HCT116 (cell line): Measurements from ENCODE around the gene POR. TPM values are rescaled to one million over a fixed set of nuclear protein-coding genes. Genes with fewer than 3 reads are reported as not detected.

Experiments
- ATAC-seq: fragments of 200-7000 bp; cut with Tn5 transposase; 2 replicates; pipeline ENCODE4 v1.9.1; 2020; ENCODE audit warnings: mild to moderate bottlenecking, moderate library complexity
- BruUV-seq: library from RNA; stranded (reverse); fragments of 400-500 nt; replicated peaks from 2 replicates; lab custom pipeline; 2021; lab: Mats Ljungman, UMichigan
- CTCF ChIA-PET: fragments of 300-600 bp; sonication (Branson Sonifier 250); formaldehyde crosslinking; loops from one replicate; lab custom pipeline; 2021; ENCODE audit warnings: antibody characterized with exemption; lab: Charles Lee
- POLR2A ChIA-PET: fragments of 300-600, 350-600 bp; sonication (Branson Sonifier 250); formaldehyde crosslinking; loops from one replicate; lab custom pipeline; 2021; ENCODE audit warnings: antibody characterized with exemption; lab: Charles Lee
- RAD21 ChIA-PET, 2 experiments: fragments of 300-600 bp; sonication (Branson Sonifier 250); formaldehyde crosslinking; loops; one replicate each; lab custom pipeline; 2023; ENCODE audit warnings: low total read pairs in 2 of 2; ENCODE audit not compliant: uncharacterized antibody in 2 of 2, unreplicated experiment in 2 of 2, low non-redundant PET in 1 of 2; lab: Charles Lee
- DNase-seq: peaks from one replicate; pipeline ENCODE4 v3.0.0-alpha.2; 2010; ENCODE audit warnings: low read depth, low spot score
- H2AFZ ChIP-seq: fragments of 200-600 bp; shearing (Covaris generic), sonication (generic); 2 replicates; pipeline ENCODE4 v1.6.1; 2017; ENCODE audit warnings: low read depth, mixed run types, mixed read lengths, antibody characterized with exemption, low read length; ENCODE audit not compliant: poor library complexity, severe bottlenecking
- H3K27ac ChIP-seq: 2 replicates; pipeline ENCODE4 v1.5.1; 2012; ENCODE audit warnings: low read depth, low read length
- H3K27me3 ChIP-seq: fragments of 200-600 bp; sonication (generic); 2 replicates; pipeline ENCODE4 v1.6.1; 2016; ENCODE audit warnings: mixed run types, low read length, mixed read lengths; ENCODE audit not compliant: insufficient read depth
- H3K36me3 ChIP-seq, 2 experiments: fragments of 200-500 bp in 1 of 2; fragments of 200-600 bp in 1 of 2; sonication (Bioruptor generic) in 1 of 2; sonication (generic) in 1 of 2; 2 replicates each; pipeline versions ENCODE4 v1.5.1 to v1.6.1; 2014 to 2016; ENCODE audit warnings: low read length in 2 of 2, inconsistent platforms in 1 of 2, mixed read lengths in 1 of 2, mixed run types in 1 of 2; ENCODE audit not compliant: insufficient read depth in 2 of 2, control insufficient read depth in 1 of 2
- H3K4me1 ChIP-seq, 2 experiments: fragments of 200-600 bp in 1 of 2; sonication (generic) in 1 of 2; 2 replicates each; pipeline versions ENCODE4 v1.5.1 to v1.6.1; 2012 to 2017; ENCODE audit warnings: low read length in 2 of 2, inconsistent platforms in 1 of 2, mild to moderate bottlenecking in 1 of 2, mixed read lengths in 1 of 2, mixed run types in 1 of 2, moderate library complexity in 1 of 2; ENCODE audit not compliant: insufficient read depth in 2 of 2, control insufficient read depth in 1 of 2
- H3K4me2 ChIP-seq: fragments of 200-600 bp; sonication (generic); 2 replicates; pipeline ENCODE4 v1.6.1; 2017; ENCODE audit warnings: mixed run types, low read length, mixed read lengths
- H3K4me3 ChIP-seq, 2 experiments: fragments of 200-600 bp in 1 of 2; sonication (generic) in 1 of 2; replicated peaks in 1 of 2; 2 replicates each; pipeline ENCODE4 v1.5.1; 2011 to 2016; ENCODE audit warnings: low read length in 2 of 2, control low read depth in 1 of 2, low read depth in 1 of 2, mild to moderate bottlenecking in 1 of 2, mixed read lengths in 1 of 2, mixed run types in 1 of 2
- H3K79me2 ChIP-seq: fragments of 200-600 bp; sonication (generic); 2 replicates; pipeline ENCODE4 v1.6.1; 2017; ENCODE audit warnings: mild to moderate bottlenecking, mixed run types, low read length, moderate library complexity, mixed read lengths; ENCODE audit not compliant: insufficient read depth
- H3K9ac ChIP-seq: fragments of 200-600 bp; sonication (generic); 2 replicates; pipeline ENCODE4 v1.6.1; 2016; ENCODE audit warnings: low read length, mixed read lengths
- H3K9me2 ChIP-seq: fragments of 200-600 bp; sonication (generic), shearing (Covaris generic); 2 replicates; pipeline ENCODE4 v1.6.1; 2017; ENCODE audit warnings: mixed run types, mild to moderate bottlenecking, moderate library complexity; ENCODE audit not compliant: insufficient read depth
- H3K9me3 ChIP-seq, 2 experiments: fragments of 200-500 bp in 1 of 2; fragments of 200-600 bp in 1 of 2; sonication (Bioruptor generic) in 1 of 2; sonication (generic) in 1 of 2; 2 replicates each; pipeline ENCODE4 v1.6.1; 2014 to 2017; ENCODE audit warnings: low read length in 2 of 2, mixed read lengths in 2 of 2, inconsistent platforms in 1 of 2, low read depth in 1 of 2, mild to moderate bottlenecking in 1 of 2, mixed run types in 1 of 2, moderate library complexity in 1 of 2; ENCODE audit not compliant: control insufficient read depth in 1 of 2, insufficient read depth in 1 of 2
- H4K20me1 ChIP-seq: fragments of 200-600 bp; sonication (generic), shearing (Covaris generic); 2 replicates; pipeline ENCODE4 v1.6.1; 2017; ENCODE audit warnings: mixed run types, mild to moderate bottlenecking, moderate library complexity; ENCODE audit not compliant: insufficient read depth
- CBX3 ChIP-seq: IDR thresholded peaks from 2 replicates; pipeline ENCODE4 v1.6.1; 2012; ENCODE audit warnings: low read depth
- CEBPB ChIP-seq: IDR thresholded peaks from 2 replicates; pipeline ENCODE4 v1.6.1; 2012; ENCODE audit warnings: low read depth
- EGR1 ChIP-seq: IDR thresholded peaks from 2 replicates; pipeline ENCODE4 v1.6.1; 2012; ENCODE audit warnings: low read depth
- EZH2phosphoT487 ChIP-seq: fragments of 200-600 bp; IDR thresholded peaks from 2 replicates; pipeline ENCODE4 v1.6.1; 2018; ENCODE audit warnings: antibody characterized with exemption, borderline replicate concordance
- FOSL1 ChIP-seq: IDR thresholded peaks from 2 replicates; pipeline ENCODE4 v1.6.1; 2012; ENCODE audit warnings: low read depth
- POLR2A ChIP-seq: IDR thresholded peaks from 2 replicates; pipeline ENCODE4 v1.7.0; 2011; ENCODE audit warnings: borderline replicate concordance; ENCODE audit not compliant: insufficient read depth, insufficient read length; ENCODE audit errors: extremely low read depth
- RAD21 ChIP-seq: IDR thresholded peaks from 2 replicates; pipeline ENCODE4 v1.6.1; 2012; ENCODE audit warnings: low read depth, mild to moderate bottlenecking
- REST ChIP-seq: IDR thresholded peaks from 2 replicates; pipeline ENCODE4 v1.6.1; 2012; ENCODE audit warnings: low read depth
- SIN3A ChIP-seq: IDR thresholded peaks from 2 replicates; pipeline ENCODE4 v1.6.1; 2012; ENCODE audit warnings: low read depth
- SP1 ChIP-seq: IDR thresholded peaks from 2 replicates; pipeline ENCODE4 v1.6.1; 2012; ENCODE audit warnings: low read depth
- SRF ChIP-seq: IDR thresholded peaks from 2 replicates; pipeline ENCODE4 v1.6.1; 2012; ENCODE audit warnings: low read depth
- TCF7L2 ChIP-seq: IDR thresholded peaks from 2 replicates; pipeline ENCODE4 v1.7.0; 2011; ENCODE audit warnings: borderline replicate concordance, inconsistent platforms; ENCODE audit not compliant: insufficient read depth, insufficient read length; ENCODE audit errors: extremely low read depth
- YY1 ChIP-seq: IDR thresholded peaks from 2 replicates; pipeline ENCODE4 v1.6.1; 2011; ENCODE audit warnings: low read length, low read depth, moderate library complexity, mild to moderate bottlenecking; ENCODE audit not compliant: insufficient replicate concordance; ENCODE audit errors: extremely low read depth
- ZFX ChIP-seq: fragments of 450-650 bp; IDR thresholded peaks from 2 replicates; pipeline ENCODE4 v1.6.1; 2017
- ZNF274 ChIP-seq: fragments of 200-500 bp; sonication (Bioruptor generic); IDR thresholded peaks from 2 replicates; pipeline ENCODE4 v1.6.1; 2014; ENCODE audit warnings: mild to moderate bottlenecking, low read depth, low read length, inconsistent platforms
- intact Hi-C: fragments of 100-400 bp; cut with micrococcal nuclease; formaldehyde crosslinking; loops from 2 replicates; pipeline ENCODE4 v1.10.0; 2022
- total RNA-seq: library from RNA; stranded (reverse); gene quantifications from one replicate; pipeline ENCODE4 v1.2.1, GENCODE V29; 2021; ENCODE audit not compliant: unreplicated experiment
- TF ChIP-seq, protein P1 (sequence below): IDR thresholded peaks from 2 replicates; pipeline ENCODE4 v1.6.1; 2011; ENCODE audit warnings: mild to moderate bottlenecking, low read length, moderate library complexity; ENCODE audit not compliant: insufficient replicate concordance; ENCODE audit errors: extremely low read depth
- TF ChIP-seq, protein P2 (sequence below): IDR thresholded peaks from 2 replicates; pipeline ENCODE4 v1.6.1; 2012

The POR gene
- total RNA-seq, 1 experiment from 2014 or later = 120 TPM

GRCh38 chr7:75905785-75906604 lies 9.0 kb upstream of the POR start:
- H3K9me2 ChIP-seq = no peaks in the 10 kb centered on the region
- H3K9ac ChIP-seq = no peak overlapping the region
- ATAC-seq = no peak; the same call in 1 of the 2 replicates
- no peaks in the 10 kb centered on the region for H3K36me3 ChIP-seq
- POLR2A ChIA-PET = interaction anchor here (1.2 kb wide), 1 partner anchor 10 kb away, joined by 3 read pairs; no protein-coding TSS in a partner anchor
- no peak overlapping the region for H2AFZ ChIP-seq
- CTCF ChIA-PET = no interaction called here
- peaks cover 0 to 4% of the 10 kb centered on the region in 2 experiments; a peak in 1 of 4 replicates for H3K4me1 ChIP-seq
- intact Hi-C loops = no loop called here
- H3K79me2 ChIP-seq = no peaks in the 10 kb centered on the region
- no peaks in the 10 kb centered on the region for H3K9me3 ChIP-seq
- TF ChIP-seq, protein P1, sequence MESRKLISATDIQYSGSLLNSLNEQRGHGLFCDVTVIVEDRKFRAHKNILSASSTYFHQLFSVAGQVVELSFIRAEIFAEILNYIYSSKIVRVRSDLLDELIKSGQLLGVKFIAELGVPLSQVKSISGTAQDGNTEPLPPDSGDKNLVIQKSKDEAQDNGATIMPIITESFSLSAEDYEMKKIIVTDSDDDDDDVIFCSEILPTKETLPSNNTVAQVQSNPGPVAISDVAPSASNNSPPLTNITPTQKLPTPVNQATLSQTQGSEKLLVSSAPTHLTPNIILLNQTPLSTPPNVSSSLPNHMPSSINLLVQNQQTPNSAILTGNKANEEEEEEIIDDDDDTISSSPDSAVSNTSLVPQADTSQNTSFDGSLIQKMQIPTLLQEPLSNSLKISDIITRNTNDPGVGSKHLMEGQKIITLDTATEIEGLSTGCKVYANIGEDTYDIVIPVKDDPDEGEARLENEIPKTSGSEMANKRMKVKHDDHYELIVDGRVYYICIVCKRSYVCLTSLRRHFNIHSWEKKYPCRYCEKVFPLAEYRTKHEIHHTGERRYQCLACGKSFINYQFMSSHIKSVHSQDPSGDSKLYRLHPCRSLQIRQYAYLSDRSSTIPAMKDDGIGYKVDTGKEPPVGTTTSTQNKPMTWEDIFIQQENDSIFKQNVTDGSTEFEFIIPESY = no peak
- TF ChIP-seq EZH2phosphoT487 (no peak), REST (no peak), SIN3A (no peak), CBX3 (no peak), ZFX (no peak), RAD21 (no peak), YY1 (no peak), CEBPB (no peak; the same call in 1 of the 2 replicates), SRF (no peak), SP1 (no peak), ZNF274 (no peak), POLR2A (no peak), TCF7L2 (no peak), EGR1 (no peak), FOSL1 (no peak)
- TF ChIP-seq, protein P2, sequence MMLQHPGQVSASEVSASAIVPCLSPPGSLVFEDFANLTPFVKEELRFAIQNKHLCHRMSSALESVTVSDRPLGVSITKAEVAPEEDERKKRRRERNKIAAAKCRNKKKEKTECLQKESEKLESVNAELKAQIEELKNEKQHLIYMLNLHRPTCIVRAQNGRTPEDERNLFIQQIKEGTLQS = no peak
- no TSS peak for BruUV-seq
- RAD21 ChIA-PET = no interaction called here
- no peaks in the 10 kb centered on the region for H3K27me3 ChIP-seq
- no peak overlapping the region for H3K4me3 ChIP-seq
- no peak for DNase-seq
- H3K4me2 ChIP-seq = no peak overlapping the region
- no peak overlapping the region for H3K27ac ChIP-seq
- no peaks in the 10 kb centered on the region for H4K20me1 ChIP-seq
